Measurements from ENCODE around the gene RHBDF1. TPM values are rescaled to one million over a fixed set of nuclear protein-coding genes. Genes with fewer than 3 reads are reported as not detected.

RHBDF1 gene
- polyA plus RNA-seq, 3 donors = 0.20 TPM; not detected in 2

DNA sequence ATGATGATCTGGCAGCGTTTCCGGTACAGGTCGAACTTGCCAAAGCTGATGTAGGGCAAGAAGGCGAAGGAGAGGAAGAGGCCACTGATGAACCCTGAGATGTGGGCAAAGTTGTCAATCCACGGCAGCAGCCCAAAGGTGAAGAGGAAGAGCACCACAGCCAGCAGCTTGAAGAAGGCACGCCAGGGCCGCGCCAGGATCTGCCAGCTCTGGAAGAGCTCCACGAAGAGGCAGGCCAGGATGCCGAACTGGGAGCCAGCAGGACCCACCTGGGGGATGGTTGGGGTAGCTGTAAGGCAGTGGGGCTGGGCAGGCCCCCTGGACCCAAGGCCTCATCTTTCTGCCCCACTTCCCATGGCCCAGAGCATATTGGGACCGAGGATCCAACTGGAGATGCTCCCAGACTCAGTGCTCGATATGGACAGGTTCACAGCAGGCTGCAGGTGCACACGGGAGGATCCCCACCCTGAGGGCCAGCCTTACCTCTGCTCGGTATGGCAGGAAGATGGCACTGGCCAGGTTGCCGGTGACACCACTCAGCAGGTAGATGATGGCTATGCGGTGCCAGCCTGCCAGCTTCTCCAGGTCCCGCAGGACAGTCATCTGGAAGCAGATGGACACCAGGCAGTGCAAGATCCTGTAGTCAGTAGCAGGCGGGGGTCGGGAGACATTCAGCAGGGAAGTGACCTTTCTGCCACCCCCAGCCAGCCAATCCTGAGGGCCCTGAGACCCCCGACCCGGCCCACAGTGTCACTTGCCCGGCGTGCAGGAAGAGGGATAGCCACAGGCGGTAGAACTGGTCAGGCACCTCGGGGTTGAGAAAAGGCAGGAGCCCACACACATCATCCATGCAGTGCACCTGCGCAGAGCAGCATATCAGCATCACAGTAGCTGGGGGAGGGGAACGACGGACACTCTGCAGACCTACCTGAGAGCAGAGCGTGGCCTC lies 13.7 kb downstream of the RHBDF1 start:
- intact Hi-C loops (cut with micrococcal nuclease) = no loop called here
- H3K4me1 ChIP-seq (ENCODE audit: control insufficient read depth in 1 of 2, insufficient read depth in 2 of 2, low read length in 2 of 2) = peaks cover 5 to 8% of the 10 kb centered on the region in 2 donors
- peaks cover 6 to 23% of the 10 kb centered on the region in 2 donors for H3K36me3 ChIP-seq (replicated peaks in 1 of 2; ENCODE audit: control insufficient read depth in 1 of 2, insufficient read depth in 2 of 2, low read length in 2 of 2)
- TF ChIP-seq, protein P1, sequence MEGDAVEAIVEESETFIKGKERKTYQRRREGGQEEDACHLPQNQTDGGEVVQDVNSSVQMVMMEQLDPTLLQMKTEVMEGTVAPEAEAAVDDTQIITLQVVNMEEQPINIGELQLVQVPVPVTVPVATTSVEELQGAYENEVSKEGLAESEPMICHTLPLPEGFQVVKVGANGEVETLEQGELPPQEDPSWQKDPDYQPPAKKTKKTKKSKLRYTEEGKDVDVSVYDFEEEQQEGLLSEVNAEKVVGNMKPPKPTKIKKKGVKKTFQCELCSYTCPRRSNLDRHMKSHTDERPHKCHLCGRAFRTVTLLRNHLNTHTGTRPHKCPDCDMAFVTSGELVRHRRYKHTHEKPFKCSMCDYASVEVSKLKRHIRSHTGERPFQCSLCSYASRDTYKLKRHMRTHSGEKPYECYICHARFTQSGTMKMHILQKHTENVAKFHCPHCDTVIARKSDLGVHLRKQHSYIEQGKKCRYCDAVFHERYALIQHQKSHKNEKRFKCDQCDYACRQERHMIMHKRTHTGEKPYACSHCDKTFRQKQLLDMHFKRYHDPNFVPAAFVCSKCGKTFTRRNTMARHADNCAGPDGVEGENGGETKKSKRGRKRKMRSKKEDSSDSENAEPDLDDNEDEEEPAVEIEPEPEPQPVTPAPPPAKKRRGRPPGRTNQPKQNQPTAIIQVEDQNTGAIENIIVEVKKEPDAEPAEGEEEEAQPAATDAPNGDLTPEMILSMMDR (IDR thresholded peaks at IDR 0.05) = no peak
- H3K4me1 Mint-ChIP-seq = peaks cover 15% of the 10 kb centered on the region
- H3K27ac Mint-ChIP-seq = peak overlapping the region in 1 of 7 donors; percentile 62
- H2AFZ ChIP-seq (ENCODE audit: insufficient read depth, low read depth, low read length, poor library complexity, severe bottlenecking) = no peak overlapping the region
- no peak overlapping the region for H3K4me3 Mint-ChIP-seq
- H3K79me2 ChIP-seq (ENCODE audit: insufficient read depth, low read length) = peaks cover 11% of the 10 kb centered on the region
- no peaks in the 10 kb centered on the region for H3K9me3 ChIP-seq (replicated peaks in 1 of 2; ENCODE audit: control insufficient read depth in 1 of 2, insufficient read depth in 1 of 2, low read length in 2 of 2)
- peaks cover 0 to 3% (median 3%) of the 10 kb centered on the region in 3 donors for H3K27me3 Mint-ChIP-seq (ENCODE audit: low read depth in 3 of 3)
- no peak overlapping the region for H3K27ac ChIP-seq (ENCODE audit: low read depth in 1 of 2, low read length in 2 of 2)
- no peak overlapping the region for H3K4me3 ChIP-seq (replicated peaks in 1 of 3; ENCODE audit: low read depth in 2 of 3, low read length in 3 of 3)
- H4K20me1 ChIP-seq (ENCODE audit: insufficient read depth, low read length) = no peaks in the 10 kb centered on the region
- H3K9ac ChIP-seq (ENCODE audit: insufficient read depth, low read length, poor library complexity, severe bottlenecking) = no peak overlapping the region
- no peak overlapping the region for H3K4me2 ChIP-seq (replicated peaks; ENCODE audit: extremely low read depth, low read length, poor library complexity, severe bottlenecking)
- H3K36me3 Mint-ChIP-seq = peaks cover 28 to 29% of the 10 kb centered on the region in 2 donors
- no peaks in the 10 kb centered on the region for H3K9me3 Mint-ChIP-seq
- WGBS (ENCODE audit: insufficient coverage) = 94% methylated on average over 27 of the region's 29 CpGs
- no peaks in the 10 kb centered on the region for H3K27me3 ChIP-seq (ENCODE audit: control insufficient read depth in 2 of 2, insufficient read depth in 2 of 2, low read length in 2 of 2)
- DNase-seq = no peak

DNA sequence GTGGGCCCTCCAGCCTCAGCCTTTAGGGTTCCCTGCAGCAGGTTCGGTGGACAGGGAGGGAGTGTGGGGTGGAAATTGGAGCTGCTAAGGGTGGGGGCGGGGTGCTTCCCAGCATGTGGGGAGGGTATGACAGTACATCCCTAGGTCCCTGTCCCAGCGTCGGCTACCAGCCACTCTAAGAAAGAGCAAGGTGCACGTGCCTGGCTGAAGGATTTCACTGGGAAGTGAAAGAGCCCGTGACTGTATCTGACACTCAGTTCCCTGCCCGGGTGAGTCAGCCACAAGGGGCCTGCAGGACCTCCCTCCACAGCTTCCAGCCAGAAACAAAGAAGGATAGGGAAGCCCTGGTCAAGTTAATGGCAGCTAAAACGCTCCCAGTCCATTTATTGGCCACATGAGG lies 14.7 kb downstream of the RHBDF1 start:
- Histone ChIP-seq H3K4me3 (replicated peaks in 1 of 3; ENCODE audit: low read depth in 2 of 3, low read length in 3 of 3) (no peak overlapping the region), H3K36me3 (replicated peaks in 1 of 2; ENCODE audit: control insufficient read depth in 1 of 2, insufficient read depth in 2 of 2, low read length in 2 of 2) (peaks cover 6 to 23% of the 10 kb centered on the region in 2 donors), H3K4me2 (replicated peaks; ENCODE audit: extremely low read depth, low read length, poor library complexity, severe bottlenecking) (no peak overlapping the region), H3K27ac (ENCODE audit: low read depth in 1 of 2, low read length in 2 of 2) (no peak overlapping the region), H3K9ac (ENCODE audit: insufficient read depth, low read length, poor library complexity, severe bottlenecking) (peak overlapping the region; percentile 13), H3K79me2 (ENCODE audit: insufficient read depth, low read length) (peaks cover 20% of the 10 kb centered on the region), H3K9me3 (replicated peaks in 1 of 2; ENCODE audit: control insufficient read depth in 1 of 2, insufficient read depth in 1 of 2, low read length in 2 of 2) (no peaks in the 10 kb centered on the region), H4K20me1 (ENCODE audit: insufficient read depth, low read length) (no peaks in the 10 kb centered on the region), H3K27me3 (ENCODE audit: control insufficient read depth in 2 of 2, insufficient read depth in 2 of 2, low read length in 2 of 2) (no peaks in the 10 kb centered on the region), H2AFZ (ENCODE audit: insufficient read depth, low read depth, low read length, poor library complexity, severe bottlenecking) (no peak overlapping the region), H3K4me1 (ENCODE audit: control insufficient read depth in 1 of 2, insufficient read depth in 2 of 2, low read length in 2 of 2) (peaks cover 8 to 12% of the 10 kb centered on the region in 2 donors)
- Mint-ChIP-seq H3K27ac (peak overlapping the region in 3 of 7 donors; percentile 24 to 64 (median 32)), H3K4me3 (no peak overlapping the region), H3K36me3 (peaks cover 28 to 29% of the 10 kb centered on the region in 2 donors), H3K9me3 (peaks cover 0 to 2% (median 0%) of the 10 kb centered on the region in 7 donors), H3K4me1 (peaks cover 18% of the 10 kb centered on the region), H3K27me3 (ENCODE audit: low read depth in 3 of 3) (peaks cover 0 to 3% (median 2%) of the 10 kb centered on the region in 3 donors)
- intact Hi-C loops (cut with micrococcal nuclease) = no loop called here
- DNase-seq = peak in 2 of 3 donors; percentile 20 to 55
- TF ChIP-seq, protein P1 (IDR thresholded peaks at IDR 0.05) = no peak
- 27% methylated on average over 7 of the region's 8 CpGs for WGBS (ENCODE audit: insufficient coverage)
